H1 (cell line): ENCODE results near the gene SCN8A. TPM values are rescaled to one million over a fixed set of nuclear protein-coding genes. Genes with fewer than 3 reads are reported as not detected.

Experiments used
- CTCF ChIA-PET: fragments of 300-600 bp; sonication (Branson Sonifier 250); formaldehyde crosslinking; loops from one replicate; lab custom pipeline; 2021; ENCODE audit not compliant: partially characterized antibody; lab: Charles Lee
- POLR2A ChIA-PET: fragments of 300-600 bp; sonication (Branson Sonifier 250); formaldehyde crosslinking; loops from one replicate; lab custom pipeline; 2021; ENCODE audit warnings: inconsistent platforms; ENCODE audit not compliant: partially characterized antibody; lab: Charles Lee
- DNase-seq, 2 experiments: peaks; one replicate each; pipeline versions ENCODE4 v3.0.0 to v3.0.0-alpha.2; 2010 to 2022; ENCODE audit warnings: low spot score in 2 of 2, low read depth in 1 of 2, mixed read lengths in 1 of 2
- FAIRE-seq: peaks from 2 replicates; lab custom pipeline; 2011; peaks lifted over from hg19 to GRCh38; lab: Jason Lieb, UNC
- H2AFZ ChIP-seq: 2 replicates; pipeline ENCODE4 v1.8.1; 2012; ENCODE audit warnings: low read length, inconsistent platforms
- H2AK5ac ChIP-seq: 2 replicates; pipeline ENCODE4 v1.6.1; 2013; ENCODE audit warnings: low read depth, low read length
- H2BK120ac ChIP-seq: replicated peaks from 2 replicates; pipeline ENCODE3; 2013; ENCODE audit warnings: low read depth, low read length, inconsistent platforms
- H2BK12ac ChIP-seq: 2 replicates; pipeline ENCODE4 v1.6.1; 2013; ENCODE audit warnings: low read depth, low read length
- H2BK15ac ChIP-seq: 2 replicates; pipeline ENCODE4 v1.6.1; 2013; ENCODE audit warnings: low read length
- H2BK20ac ChIP-seq: 2 replicates; pipeline ENCODE4 v1.6.1; 2013; ENCODE audit warnings: low read length
- H2BK5ac ChIP-seq: 2 replicates; pipeline ENCODE4 v1.6.1; 2013; ENCODE audit warnings: low read depth, low read length
- H3K14ac ChIP-seq: 2 replicates; pipeline ENCODE4 v1.6.1; 2013; ENCODE audit warnings: inconsistent platforms; ENCODE audit not compliant: insufficient read length
- H3K18ac ChIP-seq: 2 replicates; pipeline ENCODE4 v1.6.1; 2013; ENCODE audit warnings: low read length; ENCODE audit errors: extremely low read depth
- H3K23ac ChIP-seq: 2 replicates; pipeline ENCODE4 v1.6.1; 2013; ENCODE audit warnings: inconsistent platforms; ENCODE audit not compliant: insufficient read length
- H3K23me2 ChIP-seq: 2 replicates; pipeline ENCODE4 v1.6.1; 2013; ENCODE audit warnings: low read depth, low read length
- H3K27ac ChIP-seq: 2 replicates; pipeline ENCODE4 v1.6.1; 2011; ENCODE audit warnings: low read depth, low read length, inconsistent platforms
- H3K27me3 ChIP-seq, 4 experiments: replicated peaks in 1 of 4; 1 replicate in 1 of 4; 2 replicates in 3 of 4; pipeline versions ENCODE4 v1.6.1 to v1.8.1; 2011 to 2013; ENCODE audit warnings: low read length in 3 of 4, mild to moderate bottlenecking in 3 of 4, inconsistent platforms in 2 of 4, mixed read lengths in 2 of 4, moderate library complexity in 1 of 4; ENCODE audit not compliant: control insufficient read depth in 3 of 4, insufficient read depth in 3 of 4; ENCODE audit errors: extremely low read depth in 1 of 4
- H3K36me3 ChIP-seq, 4 experiments: 2 replicates each; pipeline versions ENCODE4 v1.6.1 to v1.8.1; 2011 to 2013; ENCODE audit warnings: mild to moderate bottlenecking in 4 of 4, low read length in 3 of 4, moderate library complexity in 2 of 4, control low read depth in 1 of 4, inconsistent platforms in 1 of 4; ENCODE audit not compliant: insufficient read depth in 4 of 4, control insufficient read depth in 2 of 4
- H3K4ac ChIP-seq: replicated peaks from 2 replicates; pipeline ENCODE3; 2013; ENCODE audit warnings: low read length, low read depth, mixed read lengths, inconsistent platforms; ENCODE audit not compliant: insufficient read length
- H3K4me1 ChIP-seq, 4 experiments: replicated peaks in 1 of 4; 1 replicate in 1 of 4; 2 replicates in 3 of 4; pipeline versions ENCODE4 v1.6.1 to v1.8.1; 2011 to 2013; ENCODE audit warnings: low read length in 3 of 4, inconsistent platforms in 2 of 4, mixed read lengths in 1 of 4; ENCODE audit not compliant: insufficient read depth in 4 of 4, control insufficient read depth in 3 of 4
- H3K4me2 ChIP-seq, 2 experiments: 2 replicates each; pipeline versions ENCODE4 v1.6.1 to v1.8.1; 2011 to 2013; ENCODE audit warnings: low read depth in 2 of 2, low read length in 2 of 2, control low read depth in 1 of 2, inconsistent platforms in 1 of 2, mild to moderate bottlenecking in 1 of 2; ENCODE audit not compliant: insufficient read depth in 1 of 2
- H3K4me3 ChIP-seq, 4 experiments: fragments of 200-600, 300-600 bp in 1 of 4; sonication (generic), shearing (Covaris generic), sonication (Bioruptor Twin) in 1 of 4; 2 replicates each; pipeline versions ENCODE4 v1.5.1 to v1.8.1; 2011 to 2016; ENCODE audit warnings: low read length in 4 of 4, low read depth in 3 of 4, control low read depth in 2 of 4, inconsistent platforms in 2 of 4, mild to moderate bottlenecking in 2 of 4, mixed read lengths in 1 of 4, moderate library complexity in 1 of 4; ENCODE audit not compliant: insufficient read depth in 2 of 4; ENCODE audit errors: extremely low read depth in 1 of 4
- H3K56ac ChIP-seq: replicated peaks from 2 replicates; pipeline ENCODE3; 2013; ENCODE audit warnings: low read depth, mild to moderate bottlenecking, mixed read lengths, low read length, inconsistent platforms; ENCODE audit not compliant: insufficient read length
- H3K79me1 ChIP-seq: 2 replicates; pipeline ENCODE4 v1.6.1; 2013; ENCODE audit warnings: low read depth, low read length, control low read depth
- H3K79me2 ChIP-seq, 2 experiments: 2 replicates each; pipeline versions ENCODE4 v1.6.1 to v1.8.1; 2012 to 2013; ENCODE audit warnings: low read length in 2 of 2, mild to moderate bottlenecking in 2 of 2, inconsistent platforms in 1 of 2; ENCODE audit not compliant: insufficient read depth in 2 of 2, control insufficient read depth in 1 of 2
- H3K9ac ChIP-seq, 4 experiments: replicated peaks in 1 of 4; 1 replicate in 1 of 4; 2 replicates in 3 of 4; pipeline versions ENCODE4 v1.6.1 to v1.8.1; 2011 to 2013; ENCODE audit warnings: low read depth in 3 of 4, low read length in 3 of 4, control low read depth in 2 of 4, mild to moderate bottlenecking in 2 of 4, moderate library complexity in 2 of 4, inconsistent platforms in 1 of 4; ENCODE audit errors: extremely low read depth in 1 of 4
- H3K9me3 ChIP-seq, 2 experiments: 2 replicates each; pipeline versions ENCODE4 v1.6.1 to v1.8.1; 2012 to 2013; ENCODE audit warnings: mild to moderate bottlenecking in 2 of 2, moderate library complexity in 2 of 2, control low read depth in 1 of 2, inconsistent platforms in 1 of 2, low read depth in 1 of 2, low read length in 1 of 2, mixed read lengths in 1 of 2; ENCODE audit not compliant: insufficient read depth in 2 of 2
- H4K20me1 ChIP-seq, 2 experiments: replicated peaks in 1 of 2; 2 replicates each; pipeline versions ENCODE3 to v1.8.1; 2011 to 2013; ENCODE audit warnings: inconsistent platforms in 2 of 2, low read length in 2 of 2, mild to moderate bottlenecking in 1 of 2; ENCODE audit not compliant: insufficient read depth in 2 of 2, control insufficient read depth in 1 of 2
- H4K5ac ChIP-seq: 2 replicates; pipeline ENCODE4 v1.6.1; 2013; ENCODE audit warnings: low read length, low read depth, mixed read lengths, inconsistent platforms; ENCODE audit not compliant: insufficient read length
- H4K8ac ChIP-seq: 2 replicates; pipeline ENCODE4 v1.8.0; 2013; ENCODE audit warnings: mild to moderate bottlenecking, moderate library complexity, low read length, inconsistent platforms; ENCODE audit not compliant: insufficient read depth; ENCODE audit errors: extremely low read depth
- H4K91ac ChIP-seq: replicated peaks from 2 replicates; pipeline ENCODE3; 2013; ENCODE audit warnings: low read length, mixed read lengths, inconsistent platforms; ENCODE audit not compliant: insufficient read length
- BRCA1 ChIP-seq: IDR thresholded peaks from 2 replicates; pipeline ENCODE4 v1.6.1; 2012; ENCODE audit warnings: low read depth, low read length, improper control_type of control experiment
- CHD2 ChIP-seq: IDR thresholded peaks from 2 replicates; pipeline ENCODE4 v1.6.1; 2012; ENCODE audit warnings: low read length, improper control_type of control experiment
- EZH2 ChIP-seq: fragments of 200-600 bp; sonication (generic); IDR thresholded peaks from 2 replicates; pipeline ENCODE4 v1.7.1; 2012; ENCODE audit warnings: low read depth, mild to moderate bottlenecking, moderate library complexity, low read length, inconsistent platforms; ENCODE audit not compliant: severe bottlenecking
- FOSL1 ChIP-seq: IDR thresholded peaks from 2 replicates; pipeline ENCODE4 v1.6.1; 2011; ENCODE audit warnings: mild to moderate bottlenecking, low read depth, low read length, moderate library complexity; ENCODE audit not compliant: insufficient read depth
- RXRA ChIP-seq: IDR thresholded peaks from 2 replicates; pipeline ENCODE4 v1.6.1; 2011; ENCODE audit warnings: low read depth, mild to moderate bottlenecking, low read length, moderate library complexity; ENCODE audit not compliant: insufficient read depth
- SP2 ChIP-seq: IDR thresholded peaks from 2 replicates; pipeline ENCODE4 v1.6.1; 2012; ENCODE audit warnings: mild to moderate bottlenecking, low read length, inconsistent platforms
- SP4 ChIP-seq: IDR thresholded peaks from 2 replicates; pipeline ENCODE4 v1.6.1; 2012; ENCODE audit warnings: low read length, inconsistent platforms
- TCF12 ChIP-seq: IDR thresholded peaks from 2 replicates; pipeline ENCODE4 v1.6.1; 2011; ENCODE audit warnings: low read depth, mild to moderate bottlenecking, low read length
- ZNF274 ChIP-seq: IDR thresholded peaks from 2 replicates; pipeline ENCODE4 v1.7.0; 2012; ENCODE audit warnings: low read length, borderline replicate concordance; ENCODE audit errors: extremely low read depth
- WGBS, 2 experiments: shearing (Covaris generic) in 1 of 2; methylation state at CpG; one replicate each; pipeline versions ENCODE4 v1.1.6 to v1.1.7; 2013 to 2015; ENCODE audit warnings: low lambda C conversion rate in 2 of 2, mixed read lengths in 2 of 2, inconsistent platforms in 1 of 2, low coverage in 1 of 2, missing lambda C conversion rate in 1 of 2; ENCODE audit not compliant: insufficient replicate concordance in 2 of 2, insufficient coverage in 1 of 2, insufficient read length in 1 of 2; ENCODE audit errors: extremely low coverage in 1 of 2, missing lambda C conversion rate in 1 of 2; 5-methylcytosine and 5-hydroxymethylcytosine counted together
- polyA plus RNA-seq, 7 experiments: library from polyadenylated mRNA; depleted of rRNA in 3 of 7; stranded (reverse) in 5 of 7; unstranded in 2 of 7; fragments of >200 nt in 5 of 7; fragments of 200-250 nt in 2 of 7; gene quantifications; 1 replicate in 5 of 7; 2 replicates in 1 of 7; 4 replicates in 1 of 7; pipeline versions ENCODE4 v1.2.1 to v1.2.3, GENCODE V29; 2011 to 2013; ENCODE audit warnings: missing spikeins in 2 of 7, mixed read lengths in 2 of 7
- total RNA-seq: library from RNA; stranded (reverse); fragmentation: NEBNext Ultra II Directional; extraction: Animal tissue kit (Norgen Biotek cat#: 25700); gene quantifications from 2 replicates; pipeline ENCODE4 v1.2.1, GENCODE V29; 2021

SCN8A gene
- total and polyA plus RNA-seq, 2 of the 8 experiments (the other 6 are each of a cell fraction or from before 2014, with no cell fraction given) = 6.3 to 10.7 TPM

- Histone ChIP-seq H2BK15ac (no peak overlapping the region), H3K36me3 (no peaks in the 10 kb centered on the region), H3K9me3 (no peaks in the 10 kb centered on the region), H3K27ac (no peak overlapping the region), H2AK5ac (no peak overlapping the region), H2BK120ac (no peak overlapping the region), H3K14ac (no peak overlapping the region), H3K79me1 (no peaks in the 10 kb centered on the region), H3K4me3 (no peak overlapping the region), H3K56ac (no peak overlapping the region), H3K23ac (no peak overlapping the region), H3K9ac (no peak overlapping the region), H4K91ac (no peak overlapping the region), H2AFZ (no peak overlapping the region), H3K4me2 (no peak overlapping the region), H3K79me2 (no peaks in the 10 kb centered on the region), H2BK20ac (no peak overlapping the region), H3K18ac (no peak overlapping the region), H4K5ac (no peak overlapping the region), H3K4ac (no peak overlapping the region), H4K20me1 (no peaks in the 10 kb centered on the region), H2BK5ac (no peak overlapping the region), H4K8ac (no peak overlapping the region), H3K4me1 (no peaks in the 10 kb centered on the region), H3K23me2 (no peaks in the 10 kb centered on the region), H3K27me3 (no peaks in the 10 kb centered on the region), H2BK12ac (no peak overlapping the region)
- ChIA-PET POLR2A (interaction anchor here (0.9 kb wide), 2 partner anchors 14 to 69 kb away, joined by 3 read pairs; no protein-coding TSS in a partner anchor), CTCF (interaction anchor here (0.7 to 3.8 kb wide), 7 partner anchors 9 to 198 kb away, joined by 3 to 30 read pairs (median 4); a partner anchor contains a TSS)
- WGBS, 2 experiments = 80% methylated on average over 1 of the region's 1 CpG; no CpG with 5 or more reads in 1 of the 2 experiments
- FAIRE-seq = no peak
- no peak for DNase-seq
- TF ChIP-seq SP2 = no peak
- TF ChIP-seq BRCA1 = no peak
- TF ChIP-seq RXRA = no peak
- TF ChIP-seq SP4 = no peak
- TF ChIP-seq CHD2 = no peak
- TF ChIP-seq ZNF274 = no peak
- TF ChIP-seq TCF12 = no peak
- TF ChIP-seq EZH2 = no peak
- no peak for TF ChIP-seq FOSL1
Observed at GRCh38 chr12:51801027-51801426, 210.0 kb downstream of the SCN8A start.
